GM06990 (cell line): ENCODE measurements around the gene MEPE.

ENCODE experiments used
- DNase-seq: peaks from one replicate; pipeline ENCODE4 v3.0.0-alpha.2; 2011; ENCODE audit not compliant: insufficient read length; ENCODE audit errors: extremely low read depth
- H3K27me3 ChIP-seq: replicated peaks from 2 replicates; pipeline ENCODE4 v1.6.0; 2011; ENCODE audit warnings: low read length; ENCODE audit not compliant: control insufficient read depth, insufficient read depth
- H3K36me3 ChIP-seq: 2 replicates; pipeline ENCODE4 v1.5.1; 2011; ENCODE audit warnings: low read length; ENCODE audit not compliant: control insufficient read depth, insufficient read depth
- H3K4me3 ChIP-seq: replicated peaks from 2 replicates; pipeline ENCODE4 v1.5.1; 2011; ENCODE audit warnings: low read depth, mild to moderate bottlenecking, control low read depth, low read length
- TF ChIP-seq, protein P1 (sequence below): IDR thresholded peaks from 2 replicates; pipeline ENCODE4 v1.5.1; 2011; ENCODE audit warnings: low read length, control low read depth, mild to moderate bottlenecking, inconsistent platforms; ENCODE audit not compliant: insufficient read depth, poor library complexity, severe bottlenecking

MEPE gene

DNA sequence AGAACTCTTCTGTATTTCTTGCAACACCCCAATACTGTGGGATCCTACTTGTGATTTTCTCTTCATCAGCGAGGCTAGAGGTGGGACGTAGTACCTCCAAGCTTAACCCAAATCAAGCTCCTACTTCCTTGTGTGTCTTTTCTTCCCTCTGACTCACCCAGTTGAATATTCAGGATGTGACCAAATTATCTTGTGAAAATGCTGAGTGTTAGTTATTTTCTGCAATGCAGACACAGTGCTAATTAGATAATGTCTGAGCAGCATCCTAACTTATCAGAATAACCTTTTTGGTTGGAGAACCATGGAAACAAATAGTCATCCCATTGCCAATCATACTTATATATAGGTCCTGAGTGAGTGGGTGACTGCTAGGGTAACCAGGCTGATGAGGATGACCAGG is 2.4 kb downstream of the MEPE start:
- Histone ChIP-seq H3K27me3 (no peaks in the 10 kb centered on the region; the same call in 1 of the 2 replicates), H3K4me3 (no peak overlapping the region), H3K36me3 (no peaks in the 10 kb centered on the region)
- TF ChIP-seq, protein P1, sequence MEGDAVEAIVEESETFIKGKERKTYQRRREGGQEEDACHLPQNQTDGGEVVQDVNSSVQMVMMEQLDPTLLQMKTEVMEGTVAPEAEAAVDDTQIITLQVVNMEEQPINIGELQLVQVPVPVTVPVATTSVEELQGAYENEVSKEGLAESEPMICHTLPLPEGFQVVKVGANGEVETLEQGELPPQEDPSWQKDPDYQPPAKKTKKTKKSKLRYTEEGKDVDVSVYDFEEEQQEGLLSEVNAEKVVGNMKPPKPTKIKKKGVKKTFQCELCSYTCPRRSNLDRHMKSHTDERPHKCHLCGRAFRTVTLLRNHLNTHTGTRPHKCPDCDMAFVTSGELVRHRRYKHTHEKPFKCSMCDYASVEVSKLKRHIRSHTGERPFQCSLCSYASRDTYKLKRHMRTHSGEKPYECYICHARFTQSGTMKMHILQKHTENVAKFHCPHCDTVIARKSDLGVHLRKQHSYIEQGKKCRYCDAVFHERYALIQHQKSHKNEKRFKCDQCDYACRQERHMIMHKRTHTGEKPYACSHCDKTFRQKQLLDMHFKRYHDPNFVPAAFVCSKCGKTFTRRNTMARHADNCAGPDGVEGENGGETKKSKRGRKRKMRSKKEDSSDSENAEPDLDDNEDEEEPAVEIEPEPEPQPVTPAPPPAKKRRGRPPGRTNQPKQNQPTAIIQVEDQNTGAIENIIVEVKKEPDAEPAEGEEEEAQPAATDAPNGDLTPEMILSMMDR = no peak
- no peak for DNase-seq

DNA sequence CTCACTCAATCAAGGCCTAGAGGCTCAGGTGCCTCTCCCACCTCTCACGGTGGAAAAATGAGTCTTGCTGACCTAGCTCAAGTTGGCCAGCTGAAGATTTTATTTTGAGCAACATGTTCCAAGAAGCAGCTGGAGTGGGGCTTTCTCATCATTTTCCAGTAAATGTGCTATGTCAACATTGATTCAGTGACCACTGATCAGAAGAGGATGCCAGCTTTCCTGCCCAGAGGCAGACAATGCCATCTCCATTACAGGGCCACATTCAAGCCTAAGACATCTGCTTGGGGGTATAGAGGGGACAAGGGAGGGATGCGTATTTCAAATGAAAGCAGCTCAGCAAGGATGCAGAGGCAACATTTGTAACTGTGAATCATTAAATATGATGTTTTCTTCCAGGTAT is 3.0 kb downstream of the MEPE start:
- no peak for DNase-seq
- Histone ChIP-seq H3K27me3 (no peaks in the 10 kb centered on the region; the same call in 1 of the 2 replicates), H3K36me3 (no peaks in the 10 kb centered on the region), H3K4me3 (no peak overlapping the region)
- TF ChIP-seq, protein P1 = no peak

DNA sequence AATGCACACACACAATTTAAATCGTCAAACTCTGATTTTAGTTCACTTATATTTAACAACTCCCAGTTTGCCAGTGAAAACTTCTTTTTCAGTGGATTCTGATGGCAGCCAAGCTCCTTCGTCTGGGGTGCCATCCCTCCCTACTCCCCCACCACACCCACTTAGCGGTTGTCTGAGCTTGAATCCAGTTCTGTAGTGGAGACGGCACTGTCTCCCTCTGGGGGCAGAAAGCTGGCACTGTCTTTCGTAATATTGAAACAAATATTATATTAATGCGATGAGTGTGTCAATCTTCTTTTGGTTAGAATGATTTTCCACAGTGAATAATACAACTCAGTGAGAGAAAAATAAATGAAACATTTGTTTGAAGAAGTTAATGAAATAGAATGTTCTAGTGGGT is 5.4 kb downstream of the MEPE start:
- DNase-seq = no peak
- Histone ChIP-seq H3K27me3 (no peaks in the 10 kb centered on the region; the same call in 1 of the 2 replicates), H3K36me3 (no peaks in the 10 kb centered on the region), H3K4me3 (no peak overlapping the region)
- TF ChIP-seq, protein P1 = peak; percentile 50

DNA sequence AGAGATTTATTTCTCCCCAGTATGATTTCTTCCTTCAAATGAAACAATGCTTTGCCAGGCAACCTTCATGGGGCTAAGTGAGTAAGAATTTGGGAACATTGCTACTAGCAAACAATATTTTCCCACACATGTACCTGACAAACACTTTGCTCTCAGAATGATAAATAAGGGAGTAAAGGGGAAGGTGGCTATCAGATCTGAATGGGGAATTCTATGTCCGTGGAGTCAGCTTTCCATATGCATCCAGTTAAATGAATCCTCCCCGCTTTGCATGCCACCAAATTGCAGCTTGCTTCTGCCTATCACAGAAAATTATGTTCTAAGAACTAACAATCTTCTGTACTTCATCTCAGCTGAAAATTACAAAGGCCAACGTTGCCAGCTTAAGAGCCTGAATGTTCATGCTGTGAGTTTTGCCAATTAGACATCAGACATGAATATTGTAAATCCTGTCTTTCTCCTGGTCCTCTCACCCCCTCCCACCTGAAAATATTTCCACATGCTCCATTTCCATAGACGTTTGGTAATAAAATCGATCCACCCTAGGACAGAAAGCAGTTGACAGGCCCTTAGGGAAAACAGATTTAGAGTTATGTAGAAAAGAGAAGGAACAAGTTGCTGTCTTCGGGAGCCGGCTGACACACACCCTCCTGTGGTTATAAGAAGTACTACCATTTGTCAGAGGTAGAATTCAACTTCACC is 6.3 kb downstream of the MEPE start:
- no peak overlapping the region for H3K4me3 ChIP-seq
- TF ChIP-seq, protein P1 = peak; percentile 71
- H3K27me3 ChIP-seq = no peaks in the 10 kb centered on the region; the same call in 1 of the 2 replicates
- DNase-seq = no peak
- no peaks in the 10 kb centered on the region for H3K36me3 ChIP-seq

DNA sequence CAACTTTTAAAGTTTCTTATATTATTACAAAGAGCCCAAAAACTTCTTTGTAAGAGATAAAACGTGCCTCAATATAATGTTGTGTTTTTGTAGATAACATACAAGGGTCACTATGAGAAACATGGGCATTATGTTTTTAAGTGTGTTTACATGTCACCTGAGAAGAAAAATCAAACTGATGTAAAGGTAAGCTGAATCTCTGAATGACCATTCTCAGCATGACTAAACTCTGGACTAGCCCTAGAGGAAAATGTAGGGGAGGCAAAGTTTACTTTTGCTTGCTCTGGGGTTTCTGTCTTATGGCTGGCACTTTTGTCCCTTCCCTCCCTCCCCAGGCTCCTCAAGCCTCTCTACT is 6.8 kb downstream of the MEPE start:
- TF ChIP-seq, protein P1 = no peak
- DNase-seq = no peak
- Histone ChIP-seq H3K4me3 (no peak overlapping the region), H3K36me3 (no peaks in the 10 kb centered on the region), H3K27me3 (no peaks in the 10 kb centered on the region; the same call in 1 of the 2 replicates)
